ENCODE data around the gene ARHGAP42. TPM values are rescaled to one million over a fixed set of nuclear protein-coding genes. Genes with fewer than 3 reads are reported as not detected.
A peak's percentile ranks its signal among the peaks of the same experiment; 100 is the strongest.

Gene ARHGAP42
- total and polyA plus RNA-seq, 2 experiments from 2014 or later, result 0.74 to 2.7 TPM

- Histone ChIP-seq H3K36me3 (ENCODE audit: low read depth) (no peaks in the 10 kb centered on the region), H3K79me2 (ENCODE audit: insufficient read depth) (no peaks in the 10 kb centered on the region), H2AFZ (no peak overlapping the region), H3K27me3 (replicated peaks; ENCODE audit: insufficient read depth) (0 out of 2 replicates have a peak, but pooled peaks cover 4% of the 10 kb centered on the region), H3F3A (ENCODE audit: insufficient read depth) (peaks cover 14% of the 10 kb centered on the region), H3K4me2 (ENCODE audit: unreplicated experiment) (no peak overlapping the region), H4K20me1 (ENCODE audit: insufficient read depth) (no peaks in the 10 kb centered on the region), H3K27ac (no peak overlapping the region), H3K9me3 (ENCODE audit: low read depth) (no peaks in the 10 kb centered on the region), H3K4me3 (no peak overlapping the region), H3K9me2 (ENCODE audit: insufficient read depth) (no peaks in the 10 kb centered on the region), H3K9ac (no peak overlapping the region), H3K4me1 (ENCODE audit: insufficient read depth) (0 out of 2 replicates have a peak, but pooled peaks cover 5% of the 10 kb centered on the region)
- TF ChIP-seq EZH2 (IDR thresholded peaks at IDR 0.05; ENCODE audit: insufficient read depth, poor library complexity, severe bottlenecking), result no peak
- TF ChIP-seq EZH2phosphoT487 (IDR thresholded peaks at IDR 0.05; ENCODE audit: insufficient read depth, low read depth), result no peak
- no peak for DNase-seq
- 85 to 87% methylated on average over 8 of the region's 8 CpGs for WGBS, 2 experiments (ENCODE audit: low coverage in 1 of 2, low lambda C conversion rate in 2 of 2, missing lambda C conversion rate in 2 of 2)
- in situ Hi-C loops (cut with MboI), result no loop called here
These were observed 6.0 kb upstream of the ARHGAP42 start for GRCh38 chr11:100681064-100681502.

- H3K4me3 ChIP-seq, result no peak overlapping the region
- H3K9me2 ChIP-seq (ENCODE audit: insufficient read depth), result no peaks in the 10 kb centered on the region
- WGBS, 2 experiments (ENCODE audit: low coverage in 1 of 2, low lambda C conversion rate in 2 of 2, missing lambda C conversion rate in 2 of 2), result 57 to 67% methylated on average over 2 of the region's 2 CpGs
- H3K27me3 ChIP-seq (replicated peaks; ENCODE audit: insufficient read depth), result 0 out of 2 replicates have a peak, but pooled peaks cover 4% of the 10 kb centered on the region
- H3F3A ChIP-seq (ENCODE audit: insufficient read depth), result peaks cover 15% of the 10 kb centered on the region
- TF ChIP-seq EZH2 (IDR thresholded peaks at IDR 0.05; ENCODE audit: insufficient read depth, poor library complexity, severe bottlenecking) (no peak), EZH2phosphoT487 (IDR thresholded peaks at IDR 0.05; ENCODE audit: insufficient read depth, low read depth) (no peak)
- H4K20me1 ChIP-seq (ENCODE audit: insufficient read depth), result no peaks in the 10 kb centered on the region
- H3K4me1 ChIP-seq (ENCODE audit: insufficient read depth), result 0 out of 2 replicates have a peak, but pooled peaks cover 5% of the 10 kb centered on the region
- peak; percentile 56 for DNase-seq
- no peak overlapping the region for H2AFZ ChIP-seq
- H3K9me3 ChIP-seq (ENCODE audit: low read depth), result no peaks in the 10 kb centered on the region
- H3K79me2 ChIP-seq (ENCODE audit: insufficient read depth), result no peaks in the 10 kb centered on the region
- no peaks in the 10 kb centered on the region for H3K36me3 ChIP-seq (ENCODE audit: low read depth)
- in situ Hi-C loops (cut with MboI), result no loop called here
- no peak overlapping the region for H3K9ac ChIP-seq
- no peak overlapping the region for H3K4me2 ChIP-seq (ENCODE audit: unreplicated experiment)
- no peak overlapping the region for H3K27ac ChIP-seq
These were observed 4.7 kb upstream of the ARHGAP42 start for GRCh38 chr11:100682247-100682969.

GRCh38 chr11:100683126-100683525, 4.0 kb upstream of the ARHGAP42 start:
- Histone ChIP-seq H3K9me3 (ENCODE audit: low read depth) (no peaks in the 10 kb centered on the region), H3F3A (ENCODE audit: insufficient read depth) (peaks cover 17% of the 10 kb centered on the region), H3K4me2 (ENCODE audit: unreplicated experiment) (no peak overlapping the region), H3K9me2 (ENCODE audit: insufficient read depth) (no peaks in the 10 kb centered on the region), H3K9ac (no peak overlapping the region), H3K4me1 (ENCODE audit: insufficient read depth) (peaks cover 7% of the 10 kb centered on the region; the same call in 1 of the 2 replicates), H2AFZ (no peak overlapping the region), H3K36me3 (ENCODE audit: low read depth) (no peaks in the 10 kb centered on the region), H3K79me2 (ENCODE audit: insufficient read depth) (no peaks in the 10 kb centered on the region), H4K20me1 (ENCODE audit: insufficient read depth) (no peaks in the 10 kb centered on the region), H3K4me3 (no peak overlapping the region), H3K27ac (no peak overlapping the region), H3K27me3 (replicated peaks; ENCODE audit: insufficient read depth) (0 out of 2 replicates have a peak, but pooled peaks cover 4% of the 10 kb centered on the region)
- in situ Hi-C loops (cut with MboI), result no loop called here
- WGBS, 2 experiments (ENCODE audit: low coverage in 1 of 2, low lambda C conversion rate in 2 of 2, missing lambda C conversion rate in 2 of 2), result 78 to 85% methylated on average over 3 of the region's 3 CpGs
- TF ChIP-seq EZH2phosphoT487 (IDR thresholded peaks at IDR 0.05; ENCODE audit: insufficient read depth, low read depth) (no peak), EZH2 (IDR thresholded peaks at IDR 0.05; ENCODE audit: insufficient read depth, poor library complexity, severe bottlenecking) (no peak)
- DNase-seq, result no peak

GRCh38 chr11:100684101-100685065, 2.7 kb upstream of the ARHGAP42 start:
- H3K36me3 ChIP-seq (ENCODE audit: low read depth), result no peaks in the 10 kb centered on the region
- in situ Hi-C loops (cut with MboI), result no loop called here

More at GRCh38 chr11:100684101-100685065, 2.7 kb upstream of the ARHGAP42 start:
- Histone ChIP-seq H3K9ac (no peak overlapping the region), H3K9me3 (ENCODE audit: low read depth) (no peaks in the 10 kb centered on the region), H3K4me3 (no peak overlapping the region), H3K27ac (no peak overlapping the region), H3K9me2 (ENCODE audit: insufficient read depth) (no peaks in the 10 kb centered on the region), H3F3A (ENCODE audit: insufficient read depth) (peaks cover 19% of the 10 kb centered on the region), H4K20me1 (ENCODE audit: insufficient read depth) (no peaks in the 10 kb centered on the region), H3K79me2 (ENCODE audit: insufficient read depth) (no peaks in the 10 kb centered on the region), H3K27me3 (replicated peaks; ENCODE audit: insufficient read depth) (0 out of 2 replicates have a peak, but pooled peaks cover 4% of the 10 kb centered on the region), H2AFZ (no peak overlapping the region), H3K4me2 (ENCODE audit: unreplicated experiment) (no peak overlapping the region), H3K4me1 (ENCODE audit: insufficient read depth) (peaks cover 10% of the 10 kb centered on the region; the same call in 1 of the 2 replicates)
- WGBS, 2 experiments (ENCODE audit: low coverage in 1 of 2, low lambda C conversion rate in 2 of 2, missing lambda C conversion rate in 2 of 2), result 68% methylated on average over 6 of the region's 6 CpGs
- DNase-seq, result peak; percentile 23
- TF ChIP-seq EZH2 (IDR thresholded peaks at IDR 0.05; ENCODE audit: insufficient read depth, poor library complexity, severe bottlenecking) (no peak), EZH2phosphoT487 (IDR thresholded peaks at IDR 0.05; ENCODE audit: insufficient read depth, low read depth) (no peak)
